HepG2 (cell line): ENCODE data around the gene PARP2. TPM values are rescaled to one million over a fixed set of nuclear protein-coding genes. Genes with fewer than 3 reads are reported as not detected.

ENCODE experiments used
- ARID2 ChIP-seq: sonication (generic); formaldehyde crosslinking; IDR thresholded peaks from 2 replicates; pipeline ENCODE4 v1.8.1; 2022; ENCODE audit warnings: mild to moderate bottlenecking, missing genetic modification reagents, borderline replicate concordance
- GPBP1L1 ChIP-seq: sonication (generic); formaldehyde crosslinking; IDR thresholded peaks from 2 replicates; pipeline ENCODE4 v1.5.0; 2020; ENCODE audit warnings: mild to moderate bottlenecking, missing genetic modification reagents
- LCORL ChIP-seq, 2 experiments: fragments of 450-650 bp in 1 of 2; sonication (generic) in 1 of 2; formaldehyde crosslinking in 1 of 2; IDR thresholded peaks; 2 replicates each; pipeline versions ENCODE4 v1.5.0 to v1.6.1; 2017 to 2020; ENCODE audit warnings: antibody characterized with exemption in 1 of 2, missing genetic modification reagents in 1 of 2
- SAFB2 ChIP-seq: sonication (generic); formaldehyde crosslinking; IDR thresholded peaks from 2 replicates; pipeline ENCODE4 v1.5.1; 2020; ENCODE audit warnings: missing genetic modification reagents, low read depth, mild to moderate bottlenecking, borderline replicate concordance
- XRCC5 ChIP-seq: fragments of 200-400 bp; formaldehyde crosslinking; optimal IDR thresholded peaks from 2 replicates; pipeline ENCODE3; 2017; ENCODE audit warnings: mild to moderate bottlenecking, low read length
- ZFP36 ChIP-seq: fragments of 150-350 bp; IDR thresholded peaks from 2 replicates; pipeline ENCODE4 v1.6.1; 2018; ENCODE audit warnings: borderline replicate concordance, low read length, low read depth; ENCODE audit not compliant: partially characterized antibody
- ZFP36L1 ChIP-seq: sonication (generic); formaldehyde crosslinking; IDR thresholded peaks from 2 replicates; pipeline ENCODE4 v1.8.0; 2022; ENCODE audit warnings: mild to moderate bottlenecking, missing genetic modification reagents, moderate library complexity
- ZNF33A ChIP-seq: sonication (generic); formaldehyde crosslinking; IDR thresholded peaks from 2 replicates; pipeline ENCODE4 v1.5.1; 2020; ENCODE audit warnings: missing genetic modification reagents, mild to moderate bottlenecking, moderate library complexity, borderline replicate concordance
- ZNF441 ChIP-seq: sonication (generic); formaldehyde crosslinking; IDR thresholded peaks from 2 replicates; pipeline ENCODE4 v1.7.0; 2021; ENCODE audit warnings: missing genetic modification reagents, borderline replicate concordance
- ZNF530 ChIP-seq: sonication (generic); formaldehyde crosslinking; IDR thresholded peaks from 2 replicates; pipeline ENCODE4 v1.5.0; 2020; ENCODE audit warnings: low read depth, mild to moderate bottlenecking, missing genetic modification reagents
- ZNF549 ChIP-seq: sonication (generic); formaldehyde crosslinking; IDR thresholded peaks from 2 replicates; pipeline ENCODE4 v1.5.0; 2020; ENCODE audit warnings: missing genetic modification reagents
- ZNF577 ChIP-seq: sonication (generic); formaldehyde crosslinking; IDR thresholded peaks from 2 replicates; pipeline ENCODE4 v1.4.0; 2020; ENCODE audit warnings: mild to moderate bottlenecking, low read depth, missing genetic modification reagents, borderline replicate concordance
- ZNF598 ChIP-seq: sonication (generic); formaldehyde crosslinking; IDR thresholded peaks from 2 replicates; pipeline ENCODE4 v1.5.1; 2020; ENCODE audit warnings: mild to moderate bottlenecking, missing genetic modification reagents, borderline replicate concordance
- ZNF768 ChIP-seq: sonication (generic); formaldehyde crosslinking; IDR thresholded peaks from 2 replicates; pipeline ENCODE4 v1.4.0; 2020; ENCODE audit warnings: missing genetic modification reagents
- ZNF878 ChIP-seq: sonication (generic); formaldehyde crosslinking; IDR thresholded peaks from 2 replicates; pipeline ENCODE4 v1.8.1; 2023; ENCODE audit warnings: mild to moderate bottlenecking, missing genetic modification reagents, moderate library complexity
- ZSCAN20 ChIP-seq: sonication (generic); formaldehyde crosslinking; IDR thresholded peaks from 2 replicates; pipeline ENCODE4 v1.4.0; 2020; ENCODE audit warnings: missing genetic modification reagents, mild to moderate bottlenecking, borderline replicate concordance
- polyA plus RNA-seq, 8 experiments: library from polyadenylated mRNA; depleted of rRNA in 3 of 8; stranded (reverse) in 7 of 8; unstranded in 1 of 8; fragments of >200 nt; fragmentation: Illumina TruSeq in 4 of 8; extraction: Trizol in 4 of 8; gene quantifications; 2 replicates each; pipeline versions ENCODE4 v1.2.1 to v1.2.3, GENCODE V29; 2011 to 2016; ENCODE audit warnings: low read depth in 4 of 8, missing spikeins in 1 of 8, mixed read lengths in 1 of 8; ENCODE audit not compliant: insufficient read depth in 1 of 8
- total RNA-seq, 5 experiments: library from RNA; depleted of rRNA; stranded (reverse); fragments of >200 nt; fragmentation: Illumina TruSeq; extraction: Trizol; gene quantifications; 2 replicates each; pipeline ENCODE4 v1.2.3, GENCODE V29; 2016; ENCODE audit warnings: low read depth in 1 of 5
- TF ChIP-seq, protein P1 (sequence below): sonication (generic); formaldehyde crosslinking; IDR thresholded peaks from 2 replicates; pipeline ENCODE4 v1.5.1; 2020; ENCODE audit warnings: missing genetic modification reagents, mild to moderate bottlenecking, borderline replicate concordance
- TF ChIP-seq, protein P2 (sequence below): sonication (generic); formaldehyde crosslinking; IDR thresholded peaks from 2 replicates; pipeline ENCODE4 v1.4.0; 2020; ENCODE audit warnings: missing genetic modification reagents
- TF ChIP-seq, protein P3 (sequence below): sonication (generic); formaldehyde crosslinking; IDR thresholded peaks from 2 replicates; pipeline ENCODE4 v1.9.0; 2021; ENCODE audit warnings: missing genetic modification reagents, mild to moderate bottlenecking, borderline replicate concordance

PARP2 gene
- total and polyA plus RNA-seq, 2 of the 13 experiments (the other 11 are each of a cell fraction or from before 2014, with no cell fraction given) = 37.3 to 38.4 TPM

GRCh38 chr14:20376071-20376588 is 32.7 kb downstream of the PARP2 start (continued):
- TF ChIP-seq, protein P1, sequence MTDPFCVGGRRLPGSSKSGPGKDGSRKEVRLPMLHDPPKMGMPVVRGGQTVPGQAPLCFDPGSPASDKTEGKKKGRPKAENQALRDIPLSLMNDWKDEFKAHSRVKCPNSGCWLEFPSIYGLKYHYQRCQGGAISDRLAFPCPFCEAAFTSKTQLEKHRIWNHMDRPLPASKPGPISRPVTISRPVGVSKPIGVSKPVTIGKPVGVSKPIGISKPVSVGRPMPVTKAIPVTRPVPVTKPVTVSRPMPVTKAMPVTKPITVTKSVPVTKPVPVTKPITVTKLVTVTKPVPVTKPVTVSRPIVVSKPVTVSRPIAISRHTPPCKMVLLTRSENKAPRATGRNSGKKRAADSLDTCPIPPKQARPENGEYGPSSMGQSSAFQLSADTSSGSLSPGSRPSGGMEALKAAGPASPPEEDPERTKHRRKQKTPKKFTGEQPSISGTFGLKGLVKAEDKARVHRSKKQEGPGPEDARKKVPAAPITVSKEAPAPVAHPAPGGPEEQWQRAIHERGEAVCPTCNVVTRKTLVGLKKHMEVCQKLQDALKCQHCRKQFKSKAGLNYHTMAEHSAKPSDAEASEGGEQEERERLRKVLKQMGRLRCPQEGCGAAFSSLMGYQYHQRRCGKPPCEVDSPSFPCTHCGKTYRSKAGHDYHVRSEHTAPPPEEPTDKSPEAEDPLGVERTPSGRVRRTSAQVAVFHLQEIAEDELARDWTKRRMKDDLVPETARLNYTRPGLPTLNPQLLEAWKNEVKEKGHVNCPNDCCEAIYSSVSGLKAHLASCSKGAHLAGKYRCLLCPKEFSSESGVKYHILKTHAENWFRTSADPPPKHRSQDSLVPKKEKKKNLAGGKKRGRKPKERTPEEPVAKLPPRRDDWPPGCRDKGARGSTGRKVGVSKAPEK (CRISPR knock-in tag) = no peak
- 0 out of 2 replicates have a peak, but pooled peaks have one; percentile 82 for TF ChIP-seq ZNF598 (CRISPR knock-in tag)
- TF ChIP-seq, protein P2, sequence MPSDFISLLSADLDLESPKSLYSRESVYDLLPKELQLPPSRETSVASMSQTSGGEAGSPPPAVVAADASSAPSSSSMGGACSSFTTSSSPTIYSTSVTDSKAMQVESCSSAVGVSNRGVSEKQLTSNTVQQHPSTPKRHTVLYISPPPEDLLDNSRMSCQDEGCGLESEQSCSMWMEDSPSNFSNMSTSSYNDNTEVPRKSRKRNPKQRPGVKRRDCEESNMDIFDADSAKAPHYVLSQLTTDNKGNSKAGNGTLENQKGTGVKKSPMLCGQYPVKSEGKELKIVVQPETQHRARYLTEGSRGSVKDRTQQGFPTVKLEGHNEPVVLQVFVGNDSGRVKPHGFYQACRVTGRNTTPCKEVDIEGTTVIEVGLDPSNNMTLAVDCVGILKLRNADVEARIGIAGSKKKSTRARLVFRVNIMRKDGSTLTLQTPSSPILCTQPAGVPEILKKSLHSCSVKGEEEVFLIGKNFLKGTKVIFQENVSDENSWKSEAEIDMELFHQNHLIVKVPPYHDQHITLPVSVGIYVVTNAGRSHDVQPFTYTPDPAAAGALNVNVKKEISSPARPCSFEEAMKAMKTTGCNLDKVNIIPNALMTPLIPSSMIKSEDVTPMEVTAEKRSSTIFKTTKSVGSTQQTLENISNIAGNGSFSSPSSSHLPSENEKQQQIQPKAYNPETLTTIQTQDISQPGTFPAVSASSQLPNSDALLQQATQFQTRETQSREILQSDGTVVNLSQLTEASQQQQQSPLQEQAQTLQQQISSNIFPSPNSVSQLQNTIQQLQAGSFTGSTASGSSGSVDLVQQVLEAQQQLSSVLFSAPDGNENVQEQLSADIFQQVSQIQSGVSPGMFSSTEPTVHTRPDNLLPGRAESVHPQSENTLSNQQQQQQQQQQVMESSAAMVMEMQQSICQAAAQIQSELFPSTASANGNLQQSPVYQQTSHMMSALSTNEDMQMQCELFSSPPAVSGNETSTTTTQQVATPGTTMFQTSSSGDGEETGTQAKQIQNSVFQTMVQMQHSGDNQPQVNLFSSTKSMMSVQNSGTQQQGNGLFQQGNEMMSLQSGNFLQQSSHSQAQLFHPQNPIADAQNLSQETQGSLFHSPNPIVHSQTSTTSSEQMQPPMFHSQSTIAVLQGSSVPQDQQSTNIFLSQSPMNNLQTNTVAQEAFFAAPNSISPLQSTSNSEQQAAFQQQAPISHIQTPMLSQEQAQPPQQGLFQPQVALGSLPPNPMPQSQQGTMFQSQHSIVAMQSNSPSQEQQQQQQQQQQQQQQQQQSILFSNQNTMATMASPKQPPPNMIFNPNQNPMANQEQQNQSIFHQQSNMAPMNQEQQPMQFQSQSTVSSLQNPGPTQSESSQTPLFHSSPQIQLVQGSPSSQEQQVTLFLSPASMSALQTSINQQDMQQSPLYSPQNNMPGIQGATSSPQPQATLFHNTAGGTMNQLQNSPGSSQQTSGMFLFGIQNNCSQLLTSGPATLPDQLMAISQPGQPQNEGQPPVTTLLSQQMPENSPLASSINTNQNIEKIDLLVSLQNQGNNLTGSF (CRISPR knock-in tag) = no peak
- no peak for TF ChIP-seq ZNF878 (CRISPR knock-in tag)
- peak; percentile 96 for TF ChIP-seq ZNF441
- TF ChIP-seq LCORL (IDR thresholded peaks at IDR 0.05) = no peak
- peak; percentile 53; the same call in 1 of the 2 replicates for TF ChIP-seq LCORL (CRISPR knock-in tag; IDR thresholded peaks at IDR 0.05)
- no peak for TF ChIP-seq ZFP36L1 (CRISPR knock-in tag)
- TF ChIP-seq ZFP36 = no peak
- TF ChIP-seq SAFB2 (CRISPR knock-in tag) = peak; percentile 52; the same call in 1 of the 2 replicates
- TF ChIP-seq ARID2 (CRISPR knock-in tag) = no peak
- TF ChIP-seq ZNF577 (CRISPR knock-in tag) = no peak
- TF ChIP-seq XRCC5 = peak; percentile 86
- TF ChIP-seq ZNF530 (CRISPR knock-in tag) = no peak
- no peak for TF ChIP-seq ZSCAN20 (CRISPR knock-in tag)
- TF ChIP-seq, protein P3, sequence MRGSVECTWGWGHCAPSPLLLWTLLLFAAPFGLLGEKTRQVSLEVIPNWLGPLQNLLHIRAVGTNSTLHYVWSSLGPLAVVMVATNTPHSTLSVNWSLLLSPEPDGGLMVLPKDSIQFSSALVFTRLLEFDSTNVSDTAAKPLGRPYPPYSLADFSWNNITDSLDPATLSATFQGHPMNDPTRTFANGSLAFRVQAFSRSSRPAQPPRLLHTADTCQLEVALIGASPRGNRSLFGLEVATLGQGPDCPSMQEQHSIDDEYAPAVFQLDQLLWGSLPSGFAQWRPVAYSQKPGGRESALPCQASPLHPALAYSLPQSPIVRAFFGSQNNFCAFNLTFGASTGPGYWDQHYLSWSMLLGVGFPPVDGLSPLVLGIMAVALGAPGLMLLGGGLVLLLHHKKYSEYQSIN (CRISPR knock-in tag) = no peak
- no peak for TF ChIP-seq GPBP1L1 (CRISPR knock-in tag)
- no peak for TF ChIP-seq ZNF33A (CRISPR knock-in tag)
- no peak for TF ChIP-seq ZNF549 (CRISPR knock-in tag)
- TF ChIP-seq ZNF768 (CRISPR knock-in tag) = peak; percentile 23; the same call in 1 of the 2 replicates
